Lower lobe of right lung (tissue), 2 donors: ENCODE results near the gene PTPRN2. TPM values are rescaled to one million over a fixed set of nuclear protein-coding genes. Genes with fewer than 3 reads are reported as not detected.

Source experiments
- ATAC-seq, 2 donors: fragments of 200-7000 bp; cut with Tn5 transposase; one replicate each; pipeline ENCODE4 v1.9.1; 2020 to 2022; ENCODE audit warnings: mild to moderate bottlenecking in 2 of 2, moderate library complexity in 2 of 2
- DNase-seq: peaks from one replicate; pipeline ENCODE4 v3.0.0-alpha.2; 2020
- H3K27ac ChIP-seq: fragments of 200-600 bp; one replicate; pipeline ENCODE4 v1.8.0; 2022
- H3K27me3 ChIP-seq: fragments of 200-600 bp; one replicate; pipeline ENCODE4 v1.8.0; 2022; ENCODE audit warnings: low read depth
- H3K36me3 ChIP-seq: fragments of 200-600 bp; one replicate; pipeline ENCODE4 v1.8.0; 2022; ENCODE audit warnings: mild to moderate bottlenecking
- H3K4me1 ChIP-seq: fragments of 200-600 bp; one replicate; pipeline ENCODE4 v1.8.0; 2022
- H3K4me3 ChIP-seq: fragments of 200-600 bp; one replicate; pipeline ENCODE4 v1.8.0; 2022; ENCODE audit warnings: mild to moderate bottlenecking
- H3K9me3 ChIP-seq: fragments of 200-600 bp; one replicate; pipeline ENCODE4 v1.8.0; 2022
- intact Hi-C: fragments of 100-400 bp; cut with DNase I; formaldehyde crosslinking; loops from one replicate; pipeline ENCODE4 v1.11.0; 2022
- total RNA-seq: library from RNA; stranded (reverse); fragmentation: NEBNext Ultra II Directional; extraction: Animal tissue kit (Norgen Biotek cat#: 25700); gene quantifications from one replicate; pipeline ENCODE4 v1.2.1, GENCODE V29; 2021
- TF ChIP-seq, protein P1 (sequence below): fragments of 200-600 bp; IDR thresholded peaks from one replicate; pipeline ENCODE4 v1.8.0; 2022; ENCODE audit warnings: antibody characterized with exemption, mild to moderate bottlenecking
- donor health status: DM: no; HTN: yes; CAD: no; lungs with severe emphysema.

PTPRN2 gene
- total RNA-seq, 1 donor from 2014 or later: 6.8 TPM

DNA sequence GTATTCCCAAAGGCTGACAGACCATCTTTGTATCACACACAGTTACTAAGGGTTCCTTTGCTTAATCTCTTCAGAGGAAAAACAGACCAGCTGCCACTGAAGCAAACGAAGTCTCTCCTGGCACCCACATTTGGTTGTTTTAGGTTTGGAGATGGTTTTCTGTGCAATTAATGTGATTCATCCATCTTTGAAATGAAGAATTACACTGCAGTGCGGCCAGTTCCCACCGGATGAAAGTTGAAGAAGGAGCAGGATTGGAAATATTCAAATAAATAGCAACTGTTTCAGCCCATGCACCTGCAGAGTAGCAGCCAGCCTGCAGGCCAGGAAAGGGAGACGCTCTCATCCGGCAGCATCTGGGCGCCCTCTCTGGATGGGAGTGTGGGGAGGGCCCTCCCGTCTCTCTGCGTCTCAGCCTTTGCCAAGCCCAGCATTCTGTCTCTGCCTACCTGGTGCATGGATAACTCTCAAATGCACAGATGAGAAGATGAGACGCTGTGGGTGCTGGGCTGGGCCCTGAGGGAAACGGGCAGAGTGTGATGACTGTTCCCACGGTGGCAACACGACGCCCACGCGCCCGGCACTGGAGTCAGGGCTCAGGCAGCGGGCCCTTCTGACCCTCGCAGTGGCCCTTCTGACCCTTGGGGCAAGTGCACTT is 214.0 kb downstream of the PTPRN2 start:
- no peaks in the 10 kb centered on the region for H3K27me3 ChIP-seq
- no peak overlapping the region for H3K27ac ChIP-seq
- DNase-seq: no peak
- no peaks in the 10 kb centered on the region for H3K36me3 ChIP-seq
- no peak for ATAC-seq
- intact Hi-C loops: no loop called here
- H3K9me3 ChIP-seq: no peaks in the 10 kb centered on the region
- H3K4me3 ChIP-seq: no peak overlapping the region
- H3K4me1 ChIP-seq: no peaks in the 10 kb centered on the region
- TF ChIP-seq, protein P1, sequence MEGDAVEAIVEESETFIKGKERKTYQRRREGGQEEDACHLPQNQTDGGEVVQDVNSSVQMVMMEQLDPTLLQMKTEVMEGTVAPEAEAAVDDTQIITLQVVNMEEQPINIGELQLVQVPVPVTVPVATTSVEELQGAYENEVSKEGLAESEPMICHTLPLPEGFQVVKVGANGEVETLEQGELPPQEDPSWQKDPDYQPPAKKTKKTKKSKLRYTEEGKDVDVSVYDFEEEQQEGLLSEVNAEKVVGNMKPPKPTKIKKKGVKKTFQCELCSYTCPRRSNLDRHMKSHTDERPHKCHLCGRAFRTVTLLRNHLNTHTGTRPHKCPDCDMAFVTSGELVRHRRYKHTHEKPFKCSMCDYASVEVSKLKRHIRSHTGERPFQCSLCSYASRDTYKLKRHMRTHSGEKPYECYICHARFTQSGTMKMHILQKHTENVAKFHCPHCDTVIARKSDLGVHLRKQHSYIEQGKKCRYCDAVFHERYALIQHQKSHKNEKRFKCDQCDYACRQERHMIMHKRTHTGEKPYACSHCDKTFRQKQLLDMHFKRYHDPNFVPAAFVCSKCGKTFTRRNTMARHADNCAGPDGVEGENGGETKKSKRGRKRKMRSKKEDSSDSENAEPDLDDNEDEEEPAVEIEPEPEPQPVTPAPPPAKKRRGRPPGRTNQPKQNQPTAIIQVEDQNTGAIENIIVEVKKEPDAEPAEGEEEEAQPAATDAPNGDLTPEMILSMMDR: no peak

DNA sequence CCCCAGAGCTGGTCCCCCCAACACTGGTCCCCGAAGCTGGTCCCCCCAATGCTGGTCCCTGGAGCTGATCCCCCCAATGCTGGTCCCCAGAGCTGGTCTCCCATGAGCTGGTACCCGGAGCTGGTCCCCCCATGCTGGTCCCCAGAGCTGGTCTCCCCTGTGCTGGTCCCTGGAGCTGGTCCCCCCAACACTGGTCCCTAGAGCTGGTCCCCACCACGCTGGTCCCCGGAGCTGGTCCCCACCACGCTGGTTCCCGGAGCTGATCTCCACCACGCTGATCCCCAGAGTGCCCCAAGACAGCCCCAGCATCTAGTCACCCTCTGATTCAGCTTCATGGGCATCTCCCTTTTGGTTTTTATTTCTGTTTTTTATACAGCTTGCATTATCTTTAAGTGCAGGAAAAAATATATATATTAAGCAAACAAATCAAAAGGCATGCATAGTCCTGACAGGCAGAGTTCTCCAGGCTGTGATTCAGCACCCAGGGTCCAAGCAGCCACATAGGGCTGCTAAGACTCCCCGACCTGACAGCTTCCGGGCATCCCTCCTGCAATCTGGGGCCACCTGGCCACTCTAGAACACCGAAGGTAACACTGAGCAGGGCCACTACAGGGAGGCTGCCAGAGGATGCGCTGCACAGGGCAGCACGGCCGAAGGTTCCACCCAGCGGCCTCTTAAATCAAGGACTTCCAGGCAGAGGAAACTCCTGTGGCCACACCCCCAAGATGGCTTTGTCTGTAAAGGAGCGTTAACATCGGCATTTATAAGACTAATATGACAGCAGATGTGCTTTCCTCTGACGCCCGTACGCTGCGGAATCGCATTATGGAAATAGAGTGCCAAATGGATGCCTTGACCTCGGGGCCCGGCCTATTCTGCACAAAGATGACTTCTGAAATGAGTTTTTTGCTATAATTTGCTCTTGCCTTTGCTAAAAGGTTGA is 215.0 kb downstream of the PTPRN2 start:
- no peak overlapping the region for H3K27ac ChIP-seq
- TF ChIP-seq, protein P1: no peak
- peak in 1 of 2 donors; percentile 33 for ATAC-seq
- H3K4me1 ChIP-seq: no peaks in the 10 kb centered on the region
- no peaks in the 10 kb centered on the region for H3K27me3 ChIP-seq
- H3K36me3 ChIP-seq: no peaks in the 10 kb centered on the region
- H3K4me3 ChIP-seq: no peak overlapping the region
- intact Hi-C loops: no loop called here
- H3K9me3 ChIP-seq: no peaks in the 10 kb centered on the region
- no peak for DNase-seq

DNA sequence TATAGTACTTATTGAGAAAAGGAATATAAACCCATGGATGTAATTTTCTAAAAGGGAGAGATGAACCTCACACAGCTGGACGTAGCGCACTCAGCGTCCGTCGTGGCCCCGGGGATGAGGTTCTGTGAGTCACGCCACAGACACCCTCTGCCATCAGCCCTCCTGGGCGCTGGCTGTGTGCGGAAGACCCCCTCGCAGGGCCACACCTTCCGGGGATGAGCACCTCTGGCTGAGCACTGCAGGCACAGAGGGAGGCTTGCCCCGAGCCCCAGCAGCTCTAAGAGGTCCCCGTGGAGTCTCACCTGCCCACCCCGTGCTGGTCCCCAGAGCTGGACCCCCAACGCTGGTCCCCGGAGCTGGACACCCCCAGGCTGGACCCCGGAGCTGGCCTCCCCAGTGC is 215.8 kb downstream of the PTPRN2 start:
- DNase-seq (no peak), ATAC-seq (peak in 1 of 2 donors; percentile 36)
- no peak overlapping the region for H3K4me3 ChIP-seq

DNA sequence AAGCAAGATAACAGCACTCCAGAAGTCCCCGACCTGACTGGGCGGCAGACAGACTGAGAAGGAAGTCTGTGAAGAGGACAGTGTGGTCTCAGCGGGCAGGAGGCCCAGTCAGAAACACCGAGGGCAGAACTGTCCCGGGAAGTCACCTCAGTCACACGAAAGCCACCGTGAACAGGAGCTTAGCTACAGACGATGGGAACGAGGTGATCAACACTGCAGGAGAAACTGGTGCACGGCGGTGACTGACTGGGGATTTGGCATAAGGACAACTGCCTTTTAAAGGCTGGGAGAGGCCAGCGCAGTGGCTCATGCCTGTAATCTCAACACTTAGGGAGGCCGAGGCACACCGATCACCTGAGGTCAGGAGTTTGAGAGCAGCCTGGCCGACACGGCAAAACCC is 217.8 kb downstream of the PTPRN2 start:
- ATAC-seq: no peak
- Histone ChIP-seq H3K36me3 (no peaks in the 10 kb centered on the region), H3K4me1 (no peaks in the 10 kb centered on the region), H3K9me3 (no peaks in the 10 kb centered on the region), H3K4me3 (no peak overlapping the region), H3K27ac (no peak overlapping the region), H3K27me3 (no peaks in the 10 kb centered on the region)
- intact Hi-C loops: no loop called here
- DNase-seq: no peak
- TF ChIP-seq, protein P1: no peak

More for the DNA sequence above, 215.8 kb downstream of the PTPRN2 start:
- TF ChIP-seq, protein P1: no peak
- Histone ChIP-seq H3K36me3 (no peaks in the 10 kb centered on the region), H3K27ac (no peak overlapping the region), H3K4me1 (no peaks in the 10 kb centered on the region), H3K9me3 (no peaks in the 10 kb centered on the region), H3K27me3 (no peaks in the 10 kb centered on the region)
- intact Hi-C loops: no loop called here

DNA sequence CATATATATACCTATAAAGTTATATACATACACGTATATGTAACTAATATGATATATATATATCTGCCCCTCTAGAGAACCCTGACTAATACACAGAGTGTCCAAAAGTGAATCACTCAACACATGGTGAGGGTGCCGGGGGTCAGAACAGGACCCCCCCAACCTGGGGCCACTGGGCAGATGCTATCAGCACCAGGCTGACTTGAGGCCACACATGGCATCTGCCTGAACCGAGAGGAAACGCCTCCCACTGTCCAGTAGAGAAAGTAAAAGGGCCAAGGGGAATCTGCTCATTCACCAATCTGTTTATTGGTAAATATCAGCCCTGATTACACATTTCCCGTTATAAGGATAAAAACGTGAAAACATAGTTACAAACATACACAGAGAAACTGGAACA is 218.3 kb downstream of the PTPRN2 start:
- no peak overlapping the region for H3K4me3 ChIP-seq

More for the DNA sequence above, 218.3 kb downstream of the PTPRN2 start:
- DNase-seq (no peak), ATAC-seq (no peak)
- no peaks in the 10 kb centered on the region for H3K4me1 ChIP-seq
- no peaks in the 10 kb centered on the region for H3K9me3 ChIP-seq
- no peak overlapping the region for H3K27ac ChIP-seq
- TF ChIP-seq, protein P1: no peak
- no peaks in the 10 kb centered on the region for H3K27me3 ChIP-seq
- no peaks in the 10 kb centered on the region for H3K36me3 ChIP-seq
- intact Hi-C loops: no loop called here
